Measurements from ENCODE around the gene PIGQ.

- no peak for TF ChIP-seq CTCF (IDR thresholded peaks at IDR 0.05)
- TF ChIP-seq POLR2A (IDR thresholded peaks at IDR 0.05), result no peak
Measured at GRCh38 chr16:551210-551609, 18.6 kb upstream of the PIGQ start.
